ENCODE data around the gene USP53.
"Not testable (repeated sequence)": the region's sequence is repeated elsewhere in the genome, so short reads cannot be mapped to it uniquely, and the experiment has no call there.

USP53 gene

GRCh38 chr4:119243868-119244267 lies 31.4 kb downstream of the USP53 start:
- TF ChIP-seq, protein P1, sequence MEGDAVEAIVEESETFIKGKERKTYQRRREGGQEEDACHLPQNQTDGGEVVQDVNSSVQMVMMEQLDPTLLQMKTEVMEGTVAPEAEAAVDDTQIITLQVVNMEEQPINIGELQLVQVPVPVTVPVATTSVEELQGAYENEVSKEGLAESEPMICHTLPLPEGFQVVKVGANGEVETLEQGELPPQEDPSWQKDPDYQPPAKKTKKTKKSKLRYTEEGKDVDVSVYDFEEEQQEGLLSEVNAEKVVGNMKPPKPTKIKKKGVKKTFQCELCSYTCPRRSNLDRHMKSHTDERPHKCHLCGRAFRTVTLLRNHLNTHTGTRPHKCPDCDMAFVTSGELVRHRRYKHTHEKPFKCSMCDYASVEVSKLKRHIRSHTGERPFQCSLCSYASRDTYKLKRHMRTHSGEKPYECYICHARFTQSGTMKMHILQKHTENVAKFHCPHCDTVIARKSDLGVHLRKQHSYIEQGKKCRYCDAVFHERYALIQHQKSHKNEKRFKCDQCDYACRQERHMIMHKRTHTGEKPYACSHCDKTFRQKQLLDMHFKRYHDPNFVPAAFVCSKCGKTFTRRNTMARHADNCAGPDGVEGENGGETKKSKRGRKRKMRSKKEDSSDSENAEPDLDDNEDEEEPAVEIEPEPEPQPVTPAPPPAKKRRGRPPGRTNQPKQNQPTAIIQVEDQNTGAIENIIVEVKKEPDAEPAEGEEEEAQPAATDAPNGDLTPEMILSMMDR (conservative IDR thresholded peaks at IDR 0.05; ENCODE audit: low read depth, low read length) = no peak
- DNase-seq (ENCODE audit: low read depth) = no peak
- H3K4me3 ChIP-seq (ENCODE audit: low read length) = no peak overlapping the region

DNA sequence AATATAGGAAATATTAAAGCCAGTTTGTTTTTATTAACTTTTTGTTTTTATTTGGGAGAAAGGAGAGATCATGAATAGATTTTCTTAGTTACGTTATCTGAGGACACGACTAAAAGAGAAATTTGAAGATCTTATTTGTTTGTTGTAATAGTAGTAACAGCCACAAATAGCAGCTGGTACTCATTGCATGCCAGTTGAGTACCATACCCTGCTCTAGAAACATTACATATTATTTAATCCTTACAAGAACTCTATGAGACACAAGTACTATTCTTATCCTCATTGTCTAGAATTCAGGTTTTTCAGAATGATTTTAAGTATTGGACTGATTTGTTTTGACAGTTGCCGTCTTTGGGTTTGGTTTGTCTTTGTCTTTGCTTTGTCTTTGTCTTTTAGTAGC lies 31.8 kb downstream of the USP53 start:
- no peak for DNase-seq (ENCODE audit: low read depth)
- H3K4me3 ChIP-seq (ENCODE audit: low read length) = no peak overlapping the region
- TF ChIP-seq, protein P1 (conservative IDR thresholded peaks at IDR 0.05; ENCODE audit: low read depth, low read length) = no peak

DNA sequence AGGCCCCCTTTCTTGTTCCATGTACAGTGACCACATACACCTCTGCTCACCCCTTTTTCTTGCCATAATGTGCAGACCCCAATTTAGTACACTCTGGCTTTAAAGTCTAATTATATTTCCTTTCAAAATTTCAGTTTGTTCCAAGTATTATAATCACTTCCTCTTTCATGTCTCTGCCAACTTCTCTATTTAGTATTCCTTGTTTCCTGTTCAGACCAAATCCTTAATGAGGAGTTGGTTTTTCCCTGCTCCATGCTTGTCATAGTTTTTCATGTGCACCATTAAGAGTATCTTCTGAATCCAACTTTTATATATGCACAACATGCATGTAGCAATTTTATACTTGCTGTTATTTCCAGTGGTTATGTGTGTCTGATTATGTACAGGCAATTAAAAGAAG lies 32.3 kb downstream of the USP53 start:
- TF ChIP-seq, protein P1 (conservative IDR thresholded peaks at IDR 0.05; ENCODE audit: low read depth, low read length) = no peak
- no peak overlapping the region for H3K4me3 ChIP-seq (ENCODE audit: low read length)
- DNase-seq (ENCODE audit: low read depth) = no peak

GRCh38 chr4:119246177-119246733 lies 33.7 kb downstream of the USP53 start:
- H3K4me3 ChIP-seq (ENCODE audit: low read length) = no peak overlapping the region
- DNase-seq (ENCODE audit: low read depth) = no peak
- TF ChIP-seq, protein P1 (conservative IDR thresholded peaks at IDR 0.05; ENCODE audit: low read depth, low read length) = no peak

- DNase-seq (ENCODE audit: low read depth); H3K4me3 ChIP-seq (ENCODE audit: low read length): not testable (repeated sequence)
Observed at GRCh38 chr4:119251037-119251436, 38.5 kb downstream of the USP53 start.

GRCh38 chr4:119255223-119255622 lies 42.7 kb downstream of the USP53 start:
- not testable (repeated sequence) for H3K4me3 ChIP-seq (ENCODE audit: low read length); DNase-seq (ENCODE audit: low read depth)

- H3K4me3 ChIP-seq (ENCODE audit: low read length) = no peak overlapping the region
- DNase-seq (ENCODE audit: low read depth) = no peak
- TF ChIP-seq, protein P1 (conservative IDR thresholded peaks at IDR 0.05; ENCODE audit: low read depth, low read length) = no peak
Observed at GRCh38 chr4:119260528-119260927, 48.0 kb downstream of the USP53 start.

DNA sequence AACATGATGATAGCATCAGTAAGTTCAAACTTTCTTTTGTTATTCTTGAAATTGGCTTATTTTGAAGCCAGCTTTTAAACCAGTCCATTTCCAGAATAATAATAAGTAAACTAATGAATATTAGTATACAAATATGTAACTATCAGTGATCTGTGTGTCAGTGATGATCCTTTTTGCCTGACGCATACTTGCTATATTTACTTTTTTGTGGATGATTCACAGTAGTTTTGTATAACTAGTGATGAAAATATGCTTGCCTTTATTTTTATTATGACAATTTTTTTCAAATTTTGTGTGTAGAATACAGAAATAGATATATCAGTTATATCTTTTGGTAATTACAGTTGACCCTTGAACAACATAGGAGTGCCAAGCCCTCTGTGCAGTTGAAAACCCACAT lies 49.5 kb downstream of the USP53 start:
- DNase-seq (ENCODE audit: low read depth) = no peak
- H3K4me3 ChIP-seq (ENCODE audit: low read length) = no peak overlapping the region
- TF ChIP-seq, protein P1 (conservative IDR thresholded peaks at IDR 0.05; ENCODE audit: low read depth, low read length) = no peak
